Stimulated activated CD4-positive, alpha-beta T cell treated with anti-CD3 and anti-CD28 coated beads, Interleukin-15, amount 100 ng/mL, for 48 hours (primary cell): ENCODE measurements around the gene ZSCAN18.

ENCODE experiments used
- DNase-seq, 2 donors: peaks; one replicate each; pipeline ENCODE4 v3.0.0-alpha.2; 2020; ENCODE audit warnings: low read depth in 2 of 2

The ZSCAN18 gene

DNA sequence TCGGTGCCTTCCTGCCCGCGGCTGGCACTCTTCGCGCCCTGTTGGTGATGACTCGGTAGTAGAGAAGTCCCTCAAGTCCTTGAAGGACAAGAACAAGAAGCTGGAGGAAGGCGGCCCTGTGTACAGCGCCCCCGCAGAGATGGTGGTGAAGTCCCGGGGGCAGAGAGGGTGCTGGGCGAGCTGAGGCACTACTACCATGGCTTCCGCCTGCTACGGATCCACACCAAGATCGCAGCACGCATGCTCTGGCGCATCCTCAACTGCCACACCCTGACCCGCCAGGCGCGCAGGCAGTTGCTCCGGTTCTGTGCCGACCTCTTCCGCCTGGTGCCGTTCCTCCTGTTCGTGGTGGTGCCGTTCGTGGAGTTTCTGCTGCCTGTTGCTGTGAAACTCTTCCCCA lies 53.1 kb downstream of the ZSCAN18 start:
- no peak for DNase-seq

GRCh38 chr19:58044391-58044790 lies 53.6 kb downstream of the ZSCAN18 start:
- DNase-seq, result no peak

DNA sequence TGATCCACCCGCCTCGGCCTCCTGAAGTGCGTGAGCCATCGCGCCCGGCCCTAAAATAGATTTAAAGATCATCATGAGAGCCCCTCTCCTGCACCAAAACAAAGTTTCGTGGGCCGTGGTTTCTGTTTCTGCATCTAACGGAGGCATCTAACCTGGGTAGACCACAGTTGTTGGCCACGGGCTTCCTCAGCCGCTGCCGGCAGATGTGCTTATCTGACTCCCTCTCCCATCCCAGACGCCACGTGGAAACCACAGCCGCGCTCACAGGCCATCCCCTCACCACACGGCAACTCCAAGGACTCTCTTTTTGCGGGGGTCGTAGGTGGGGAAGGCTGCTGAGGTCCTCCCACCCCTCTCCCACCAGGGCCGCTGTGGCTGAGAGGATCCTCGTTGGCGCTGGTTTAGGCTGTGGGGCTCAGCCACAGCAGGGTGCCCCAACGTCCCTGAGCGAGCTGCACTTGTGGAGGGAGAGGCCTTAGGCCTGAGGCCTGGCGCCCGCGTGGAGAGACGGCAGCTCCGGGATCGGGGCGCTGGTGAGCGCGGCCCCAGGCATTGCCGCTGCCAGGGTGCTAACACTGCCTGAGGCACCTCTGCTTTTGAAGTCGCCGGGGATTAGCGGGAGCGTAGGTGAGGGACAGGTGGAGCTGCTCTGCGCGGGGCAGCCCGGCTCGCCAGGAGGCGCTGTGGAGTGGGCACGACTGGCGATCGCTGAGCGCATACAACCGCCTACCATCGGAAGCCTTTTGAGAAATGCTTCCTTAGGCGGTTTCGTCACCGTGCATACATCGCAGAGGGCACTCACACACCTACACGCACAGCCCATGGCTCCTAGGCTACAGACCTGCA lies 55.3 kb downstream of the ZSCAN18 start:
- no peak for DNase-seq

DNA sequence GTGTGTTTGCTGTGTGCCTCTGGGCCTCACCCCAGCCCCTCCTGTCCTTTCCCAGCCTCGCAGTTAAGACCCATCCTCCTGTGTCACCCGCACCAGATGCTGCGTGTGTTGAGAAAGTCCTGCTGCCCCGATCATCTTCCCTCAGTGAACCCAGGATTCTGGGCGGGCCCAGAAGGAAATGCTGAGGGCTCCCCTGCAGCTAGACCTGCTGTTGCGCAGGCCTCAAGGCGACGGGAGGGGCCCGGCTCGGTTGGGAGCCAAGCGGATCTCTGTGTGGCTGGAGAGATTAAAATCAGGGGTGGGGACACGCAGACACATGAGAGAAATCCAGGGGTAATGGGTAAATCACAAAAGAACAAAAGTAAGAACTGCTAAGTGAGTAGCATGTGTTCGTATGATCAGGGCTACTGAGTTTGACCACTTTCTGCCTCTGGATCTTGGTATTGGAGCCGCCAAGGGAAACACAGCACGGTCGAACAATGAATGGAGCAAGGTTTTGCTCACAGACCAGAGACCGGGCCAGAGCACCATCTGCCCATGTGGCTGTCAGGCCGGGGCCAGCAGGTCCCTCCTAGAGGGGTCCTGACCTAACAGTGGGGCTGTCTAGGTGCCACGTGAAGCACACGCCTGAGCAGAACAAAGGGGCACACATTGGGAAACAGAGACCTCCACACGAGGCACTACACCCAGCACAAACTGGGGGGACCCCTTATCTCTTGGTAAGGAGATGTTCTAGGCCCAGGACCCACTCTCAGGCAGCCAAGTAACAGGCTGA lies 57.1 kb downstream of the ZSCAN18 start:
- no peak for DNase-seq

DNA sequence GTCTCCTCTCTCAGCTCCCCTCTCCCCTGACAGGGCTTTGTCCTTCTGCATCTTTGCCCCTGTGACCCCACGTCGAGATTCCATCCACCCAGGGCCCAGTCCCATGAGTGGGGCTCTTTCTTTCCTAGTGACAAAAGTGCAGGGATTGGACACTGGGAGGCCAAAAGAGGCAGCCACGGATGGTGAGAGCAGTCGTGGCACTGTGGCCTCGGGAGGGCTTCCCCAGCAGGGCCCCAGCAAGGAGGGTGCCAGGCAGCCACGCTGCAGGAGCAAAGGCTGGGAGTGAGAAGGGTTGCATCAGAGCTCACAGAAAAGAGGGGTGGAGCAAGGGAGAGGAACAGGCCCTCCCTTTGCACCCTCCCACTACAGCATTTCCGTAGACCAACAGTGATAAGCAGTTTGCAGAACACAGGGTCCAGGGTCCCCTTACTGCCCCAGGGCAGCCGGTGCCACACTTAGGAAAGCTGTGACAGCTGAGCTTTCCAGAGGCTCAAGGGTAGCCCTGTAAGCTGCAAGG lies 59.3 kb downstream of the ZSCAN18 start:
- DNase-seq, result no peak

GRCh38 chr19:58037927-58038687 lies 59.9 kb downstream of the ZSCAN18 start:
- no peak for DNase-seq

- DNase-seq, result no peak
Measured at GRCh38 chr19:58035863-58036262, 62.2 kb downstream of the ZSCAN18 start.

- no peak for DNase-seq
Measured at GRCh38 chr19:58034477-58034793, 63.6 kb downstream of the ZSCAN18 start.
